GM12878 (cell line): ENCODE results near the gene NPAS2. TPM values are rescaled to one million over a fixed set of nuclear protein-coding genes. Genes with fewer than 3 reads are reported as not detected.

Source experiments
- ATAC-seq: fragments of 200-7000 bp; cut with Tn5 transposase; 3 replicates; pipeline ENCODE4 v1.9.1; 2020; ENCODE audit warnings: mild to moderate bottlenecking, moderate library complexity
- BruUV-seq: library from RNA; stranded (reverse); fragments of 400-500 nt; replicated peaks from 2 replicates; lab custom pipeline; 2021; lab: Mats Ljungman, UMichigan
- CTCF ChIA-PET: fragments of 300-600 bp; sonication (Branson Sonifier 250); formaldehyde crosslinking; extraction: SDS; loops from one replicate; lab custom pipeline; 2021; ENCODE audit warnings: inconsistent platforms; lab: Yijun Ruan, JAX
- POLR2A ChIA-PET: fragments of 350-600 bp; formaldehyde crosslinking; extraction: SDS; loops from one replicate; lab custom pipeline; 2021; ENCODE audit warnings: inconsistent platforms; lab: Charles Lee
- RAD21 ChIA-PET: fragments of 300-600 bp; sonication (Branson Sonifier 250); formaldehyde crosslinking; loops from one replicate; lab custom pipeline; 2023; ENCODE audit warnings: antibody characterized with exemption; ENCODE audit not compliant: unreplicated experiment; lab: Charles Lee
- SMC1A ChIA-PET: fragments of 300-600 bp; sonication (Branson Sonifier 250); formaldehyde crosslinking; loops from one replicate; lab custom pipeline; 2023; ENCODE audit not compliant: unreplicated experiment, uncharacterized antibody; lab: Charles Lee
- DNase-seq: peaks from one replicate; pipeline ENCODE4 v3.0.0-alpha.2; 2011; ENCODE audit warnings: low read depth, low spot score
- FAIRE-seq: peaks from 3 replicates; lab custom pipeline; 2011; peaks lifted over from hg19 to GRCh38; lab: Jason Lieb, UNC
- H2AFZ ChIP-seq: 2 replicates; pipeline ENCODE4 v1.6.0; 2011; ENCODE audit warnings: low read depth, low read length, control low read depth; ENCODE audit not compliant: control insufficient read depth
- H3K27ac ChIP-seq: 2 replicates; pipeline ENCODE4 v1.5.1; 2011; ENCODE audit warnings: control low read depth; ENCODE audit not compliant: control insufficient read depth, insufficient read depth
- H3K27me3 ChIP-seq, 2 experiments: replicated peaks in 1 of 2; 2 replicates each; pipeline versions ENCODE4 v1.6.0 to v1.6.1; 2011; ENCODE audit warnings: low read length in 1 of 2; ENCODE audit not compliant: control insufficient read depth in 2 of 2, insufficient read depth in 2 of 2
- H3K36me3 ChIP-seq, 2 experiments: 2 replicates each; pipeline ENCODE4 v1.5.1; 2011; ENCODE audit warnings: low read length in 1 of 2; ENCODE audit not compliant: control insufficient read depth in 2 of 2, insufficient read depth in 2 of 2
- H3K4me1 ChIP-seq: 2 replicates; pipeline ENCODE4 v1.6.1; 2011; ENCODE audit warnings: mild to moderate bottlenecking, low read length, moderate library complexity, mixed read lengths; ENCODE audit not compliant: control insufficient read depth, insufficient read depth
- H3K4me2 ChIP-seq: 2 replicates; pipeline ENCODE4 v1.6.0; 2011; ENCODE audit warnings: control low read depth; ENCODE audit not compliant: control insufficient read depth, insufficient read depth
- H3K4me3 ChIP-seq: fragments of 200-600 bp; sonication (generic); 2 replicates; pipeline ENCODE4 v1.5.1; 2016
- H3K79me2 ChIP-seq: 2 replicates; pipeline ENCODE4 v1.6.0; 2011; ENCODE audit warnings: low read length; ENCODE audit not compliant: control insufficient read depth, insufficient read depth
- H3K9ac ChIP-seq: 2 replicates; pipeline ENCODE4 v1.8.0; 2011; ENCODE audit warnings: low read length, control low read depth, mixed read lengths; ENCODE audit not compliant: control insufficient read depth, insufficient read depth
- H3K9me3 ChIP-seq: replicated peaks from 3 replicates; pipeline ENCODE4 v1.5.1; 2011; ENCODE audit warnings: mild to moderate bottlenecking, low read length; ENCODE audit not compliant: control insufficient read depth, insufficient read depth
- H4K20me1 ChIP-seq: 2 replicates; pipeline ENCODE4 v1.6.0; 2011; ENCODE audit not compliant: control insufficient read depth, insufficient read depth
- ATF3 ChIP-seq: IDR thresholded peaks from 2 replicates; pipeline ENCODE4 v1.6.1; 2011; ENCODE audit warnings: low read depth, mild to moderate bottlenecking, low read length, moderate library complexity, borderline replicate concordance; ENCODE audit errors: extremely low read depth
- EED ChIP-seq: sonication (generic); IDR thresholded peaks from 2 replicates; pipeline ENCODE4 v1.6.1; 2016; ENCODE audit warnings: antibody characterized with exemption, low read depth
- EZH2 ChIP-seq: IDR thresholded peaks from 2 replicates; pipeline ENCODE4 v1.6.1; 2012; ENCODE audit warnings: low read depth, mild to moderate bottlenecking, control low read depth, inconsistent platforms, low read length, borderline replicate concordance; ENCODE audit not compliant: control insufficient read depth
- GABPA ChIP-seq: IDR thresholded peaks from 2 replicates; pipeline ENCODE4 v1.6.1; 2014; ENCODE audit warnings: antibody characterized with exemption, low read depth, mild to moderate bottlenecking, inconsistent platforms
- KDM1A ChIP-seq: fragments of 200-600 bp; sonication (generic); IDR thresholded peaks from 2 replicates; pipeline ENCODE4 v1.6.1; 2016; ENCODE audit warnings: borderline replicate concordance
- MAX ChIP-seq: IDR thresholded peaks from 2 replicates; pipeline ENCODE4 v1.6.1; 2012; ENCODE audit warnings: low read depth, low read length, improper control_type of control experiment
- MLLT1 ChIP-seq: fragments of 450-650 bp; IDR thresholded peaks from 2 replicates; pipeline ENCODE4 v1.6.1; 2016; ENCODE audit warnings: mild to moderate bottlenecking
- MTA3 ChIP-seq: IDR thresholded peaks from 2 replicates; pipeline ENCODE4 v1.6.1; 2012; ENCODE audit warnings: low read length, inconsistent platforms, borderline replicate concordance
- NFIC ChIP-seq: IDR thresholded peaks from 2 replicates; pipeline ENCODE4 v1.6.1; 2012; ENCODE audit warnings: low read depth, mild to moderate bottlenecking, inconsistent platforms, low read length, moderate library complexity
- RFX5 ChIP-seq: IDR thresholded peaks from 2 replicates; pipeline ENCODE4 v1.6.1; 2011; ENCODE audit warnings: low read depth, low read length, improper control_type of control experiment
- SREBF1 ChIP-seq: IDR thresholded peaks from 2 replicates; pipeline ENCODE4 v1.6.1; 2012; ENCODE audit warnings: mild to moderate bottlenecking, low read length
- TBL1XR1 ChIP-seq: IDR thresholded peaks from 2 replicates; pipeline ENCODE4 v1.6.1; 2012; ENCODE audit warnings: low read depth, low read length, improper control_type of control experiment
- ZBTB40 ChIP-seq: fragments of 450-650 bp; IDR thresholded peaks from 2 replicates; pipeline ENCODE4 v1.6.1; 2016; ENCODE audit warnings: mild to moderate bottlenecking, moderate library complexity, borderline replicate concordance
- ZNF384 ChIP-seq: IDR thresholded peaks from 2 replicates; pipeline ENCODE4 v1.6.1; 2012; ENCODE audit warnings: low read depth, mild to moderate bottlenecking, low read length, improper control_type of control experiment, borderline replicate concordance
- ZNF622 ChIP-seq: fragments of 450-650 bp; IDR thresholded peaks from 2 replicates; pipeline ENCODE4 v1.6.1; 2017; ENCODE audit warnings: mild to moderate bottlenecking, inconsistent platforms
- WGBS: methylation state at CpG from one replicate; pipeline ENCODE4 v1.1.6; 2016; ENCODE audit warnings: low lambda C conversion rate; ENCODE audit not compliant: insufficient replicate concordance, insufficient coverage; ENCODE audit errors: missing lambda C conversion rate; 5-methylcytosine and 5-hydroxymethylcytosine counted together
- in situ Hi-C: fragments of 300-500 bp; cut with MboI; formaldehyde crosslinking; loops from 9 replicates; pipeline ENCODE4 v1.14.3; 2018; ENCODE audit warnings: mixed read lengths
- intact Hi-C: fragments of 100-400 bp; cut with micrococcal nuclease; formaldehyde crosslinking; loops from one replicate; pipeline ENCODE4 v1.14.2; 2022; ENCODE audit not compliant: unreplicated experiment
- polyA plus RNA-seq, 11 experiments: library from polyadenylated mRNA; depleted of rRNA in 4 of 11; unstranded in 6 of 11; stranded (reverse) in 5 of 11; fragments of >200 nt; fragmentation: Nextera tagmentation in 4 of 11; fragmentation: Illumina TruSeq in 1 of 11; extraction: Ambion mirVana in 4 of 11; extraction: Trizol in 1 of 11; gene quantifications; 1 replicate in 1 of 11; 2 replicates in 10 of 11; pipeline versions ENCODE4 v1.2.1 to v1.2.3, GENCODE V29; 2011 to 2016; ENCODE audit warnings: inconsistent platforms in 2 of 11, missing spikeins in 2 of 11, low read depth in 1 of 11
- total RNA-seq, 4 experiments: library from RNA; depleted of rRNA in 3 of 4; stranded (reverse); fragments of >200 nt in 3 of 4; fragmentation: Illumina TruSeq in 1 of 4; extraction: Trizol in 1 of 4; gene quantifications; 2 replicates each; pipeline versions ENCODE4 v1.2.1 to v1.2.3, GENCODE V29; 2013 to 2021

NPAS2 gene
- total and polyA plus RNA-seq, 10 of the 15 experiments (the other 5 are each of a cell fraction or from before 2014, with no cell fraction given) = 0.08 TPM; not detected in 9

- TF ChIP-seq ATF3 = no peak
- TF ChIP-seq ZBTB40 = no peak
Measured at GRCh38 chr2:100909534-100910081, 89.7 kb downstream of the NPAS2 start (continued).

- H4K20me1 ChIP-seq = no peaks in the 10 kb centered on the region
- no peak overlapping the region for H3K9ac ChIP-seq
- BruUV-seq = no TSS peak
- no peak overlapping the region for H2AFZ ChIP-seq
- H3K27ac ChIP-seq = no peak overlapping the region
- no peaks in the 10 kb centered on the region for H3K36me3 ChIP-seq
- SMC1A ChIA-PET = no interaction called here
- in situ Hi-C loops = no loop called here
- WGBS = 10% methylated on average over 3 of the region's 3 CpGs
- H3K9me3 ChIP-seq = no peaks in the 10 kb centered on the region
- H3K27me3 ChIP-seq = peaks cover 2 to 3% of the 10 kb centered on the region in 2 experiments
- no peak for TF ChIP-seq KDM1A
- no peak for TF ChIP-seq SREBF1
- no peak for TF ChIP-seq EZH2
- no peak for TF ChIP-seq NFIC
- no peak for TF ChIP-seq RFX5
- TF ChIP-seq MAX = no peak
- TF ChIP-seq MTA3 = no peak
- TF ChIP-seq MLLT1 = no peak
- no peak for TF ChIP-seq ZNF622
- TF ChIP-seq GABPA = no peak
- TF ChIP-seq ZNF384 = no peak
- no peak for TF ChIP-seq EED
- no peak for TF ChIP-seq TBL1XR1
- RAD21 ChIA-PET = no interaction called here
- H3K79me2 ChIP-seq = no peaks in the 10 kb centered on the region
- H3K4me3 ChIP-seq = no peak overlapping the region
- intact Hi-C loops = no loop called here
- CTCF ChIA-PET = no interaction called here
- FAIRE-seq (no peak), ATAC-seq (no peak), DNase-seq (no peak)
- H3K4me2 ChIP-seq = no peak overlapping the region
- POLR2A ChIA-PET = no interaction called here
- no peaks in the 10 kb centered on the region for H3K4me1 ChIP-seq
Measured at GRCh38 chr2:100910111-100910510, 90.2 kb downstream of the NPAS2 start.
